PC-9 (cell line): ENCODE measurements around the gene CACNG6. TPM values are rescaled to one million over a fixed set of nuclear protein-coding genes. Genes with fewer than 3 reads are reported as not detected.

ENCODE experiments used
- BruUV-seq: library from RNA; stranded (reverse); fragments of 400-500 nt; replicated peaks from 2 replicates; lab custom pipeline; 2021; lab: Mats Ljungman, UMichigan
- CTCF ChIA-PET: fragments of 300-600 bp; sonication (Branson Sonifier 250); formaldehyde crosslinking; loops from one replicate; lab custom pipeline; 2022; ENCODE audit warnings: antibody characterized with exemption; lab: Charles Lee
- POLR2A ChIA-PET: fragments of 300-600 bp; sonication (Branson Sonifier 250); formaldehyde crosslinking; loops from one replicate; lab custom pipeline; 2022; ENCODE audit warnings: antibody characterized with exemption; ENCODE audit not compliant: unreplicated experiment; lab: Charles Lee
- DNase-seq, 2 experiments: peaks; one replicate each; pipeline versions ENCODE4 v3.0.0 to v3.0.0-alpha.2; 2015 to 2022; ENCODE audit warnings: mixed read lengths in 1 of 2
- H2AFZ ChIP-seq: fragments of 200-600 bp; sonication (generic); 2 replicates; pipeline ENCODE4 v1.8.1; 2017; ENCODE audit warnings: antibody characterized with exemption
- H3F3A ChIP-seq: fragments of 200-600 bp; sonication (generic); 2 replicates; pipeline ENCODE4 v1.8.1; 2017; ENCODE audit warnings: antibody characterized with exemption, mild to moderate bottlenecking, low read depth; ENCODE audit not compliant: insufficient read depth
- H3K27ac ChIP-seq: fragments of 200-600 bp; sonication (generic); 2 replicates; pipeline ENCODE4 v1.6.1; 2016; ENCODE audit warnings: mixed run types
- H3K27me3 ChIP-seq: fragments of 200-600 bp; sonication (generic); 2 replicates; pipeline ENCODE4 v1.6.1; 2016; ENCODE audit warnings: low read depth, mixed run types; ENCODE audit not compliant: insufficient read depth
- H3K36me3 ChIP-seq: fragments of 200-600 bp; sonication (generic); 2 replicates; pipeline ENCODE4 v1.6.1; 2016; ENCODE audit warnings: low read depth, mixed run types
- H3K4me1 ChIP-seq: fragments of 200-600 bp; sonication (generic); replicated peaks from 2 replicates; pipeline ENCODE4 v1.6.1; 2016; ENCODE audit warnings: mixed run types; ENCODE audit not compliant: insufficient read depth
- H3K4me2 ChIP-seq: fragments of 200-600 bp; sonication (generic); 2 replicates; pipeline ENCODE4 v1.6.1; 2017; ENCODE audit warnings: mixed run types
- H3K4me3 ChIP-seq: fragments of 200-600 bp; sonication (generic); 2 replicates; pipeline ENCODE4 v1.6.1; 2016; ENCODE audit warnings: mixed run types
- H3K79me2 ChIP-seq: fragments of 200-600 bp; sonication (generic); 2 replicates; pipeline ENCODE4 v1.6.1; 2017; ENCODE audit warnings: low read depth, mixed run types
- H3K9me2 ChIP-seq: fragments of 200-600 bp; sonication (generic); 2 replicates; pipeline ENCODE4 v1.8.1; 2017; ENCODE audit warnings: mild to moderate bottlenecking; ENCODE audit not compliant: insufficient read depth
- H3K9me3 ChIP-seq: fragments of 200-600 bp; sonication (generic); 2 replicates; pipeline ENCODE4 v1.8.1; 2016; ENCODE audit warnings: low read depth; ENCODE audit not compliant: insufficient read depth
- H4K20me1 ChIP-seq: fragments of 200-600 bp; sonication (generic); 2 replicates; pipeline ENCODE4 v1.8.1; 2017; ENCODE audit not compliant: insufficient read depth
- EZH2 ChIP-seq: fragments of 200-600 bp; sonication (generic); IDR thresholded peaks from 2 replicates; pipeline ENCODE4 v1.8.0; 2017; ENCODE audit warnings: antibody characterized with exemption, low read depth
- intact Hi-C: fragments of 100-400 bp; cut with micrococcal nuclease; formaldehyde crosslinking; loops from one replicate; pipeline ENCODE4 v1.10.0; 2022; ENCODE audit not compliant: unreplicated experiment
- total RNA-seq: library from RNA; stranded (reverse); gene quantifications from 2 replicates; pipeline ENCODE4 v1.2.3, GENCODE V29; 2021
- TF ChIP-seq, protein P1 (sequence below): fragments of 200-600 bp; sonication (generic); conservative IDR thresholded peaks from 2 replicates; pipeline ENCODE4 v1.6.1; 2017; ENCODE audit warnings: mixed run types, antibody characterized with exemption, mild to moderate bottlenecking, moderate library complexity

CACNG6 gene
- total RNA-seq, 1 experiment from 2014 or later, result 11.5 TPM

DNA sequence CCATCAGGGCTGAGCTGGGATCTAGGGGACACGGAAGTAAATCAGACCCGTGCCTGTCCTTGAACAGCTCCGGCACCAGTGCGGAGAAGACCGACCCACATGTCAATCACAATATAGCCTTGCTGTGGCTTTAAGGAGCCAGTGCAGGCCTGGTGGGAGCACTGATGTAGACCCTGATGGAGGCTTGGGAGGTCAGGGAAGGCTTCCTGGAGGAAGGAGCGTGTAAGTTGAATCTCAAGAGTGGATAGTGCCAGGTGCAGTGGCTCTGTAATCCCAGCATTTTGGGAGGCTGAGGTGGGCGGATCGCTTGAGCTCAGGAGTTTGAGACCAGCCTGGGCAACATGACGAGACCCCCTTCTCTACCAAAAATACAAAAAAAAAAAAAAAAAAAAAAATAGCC lies 39.5 kb upstream of the CACNG6 start:
- H3K4me2 ChIP-seq, result no peak overlapping the region
- ChIA-PET POLR2A (no interaction called here), CTCF (interaction anchor here (0.6 kb wide), 1 partner anchor 41 kb away, joined by 5 read pairs; no protein-coding TSS in a partner anchor)
- H2AFZ ChIP-seq, result no peak overlapping the region
- H3K27ac ChIP-seq, result no peak overlapping the region
- no peaks in the 10 kb centered on the region for H4K20me1 ChIP-seq
- peaks cover 11% of the 10 kb centered on the region; the same call in 1 of the 2 replicates for H3F3A ChIP-seq
- H3K27me3 ChIP-seq, result no peaks in the 10 kb centered on the region
- intact Hi-C loops, result no loop called here
- no peaks in the 10 kb centered on the region for H3K9me3 ChIP-seq
- peaks cover under 1% of the 10 kb centered on the region for H3K4me1 ChIP-seq
- TF ChIP-seq, protein P1, sequence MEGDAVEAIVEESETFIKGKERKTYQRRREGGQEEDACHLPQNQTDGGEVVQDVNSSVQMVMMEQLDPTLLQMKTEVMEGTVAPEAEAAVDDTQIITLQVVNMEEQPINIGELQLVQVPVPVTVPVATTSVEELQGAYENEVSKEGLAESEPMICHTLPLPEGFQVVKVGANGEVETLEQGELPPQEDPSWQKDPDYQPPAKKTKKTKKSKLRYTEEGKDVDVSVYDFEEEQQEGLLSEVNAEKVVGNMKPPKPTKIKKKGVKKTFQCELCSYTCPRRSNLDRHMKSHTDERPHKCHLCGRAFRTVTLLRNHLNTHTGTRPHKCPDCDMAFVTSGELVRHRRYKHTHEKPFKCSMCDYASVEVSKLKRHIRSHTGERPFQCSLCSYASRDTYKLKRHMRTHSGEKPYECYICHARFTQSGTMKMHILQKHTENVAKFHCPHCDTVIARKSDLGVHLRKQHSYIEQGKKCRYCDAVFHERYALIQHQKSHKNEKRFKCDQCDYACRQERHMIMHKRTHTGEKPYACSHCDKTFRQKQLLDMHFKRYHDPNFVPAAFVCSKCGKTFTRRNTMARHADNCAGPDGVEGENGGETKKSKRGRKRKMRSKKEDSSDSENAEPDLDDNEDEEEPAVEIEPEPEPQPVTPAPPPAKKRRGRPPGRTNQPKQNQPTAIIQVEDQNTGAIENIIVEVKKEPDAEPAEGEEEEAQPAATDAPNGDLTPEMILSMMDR, result no peak
- TF ChIP-seq EZH2, result no peak
- H3K36me3 ChIP-seq, result no peaks in the 10 kb centered on the region
- BruUV-seq, result no TSS peak
- no peaks in the 10 kb centered on the region for H3K9me2 ChIP-seq
- no peak overlapping the region for H3K4me3 ChIP-seq
- DNase-seq, result no peak
- no peaks in the 10 kb centered on the region for H3K79me2 ChIP-seq

DNA sequence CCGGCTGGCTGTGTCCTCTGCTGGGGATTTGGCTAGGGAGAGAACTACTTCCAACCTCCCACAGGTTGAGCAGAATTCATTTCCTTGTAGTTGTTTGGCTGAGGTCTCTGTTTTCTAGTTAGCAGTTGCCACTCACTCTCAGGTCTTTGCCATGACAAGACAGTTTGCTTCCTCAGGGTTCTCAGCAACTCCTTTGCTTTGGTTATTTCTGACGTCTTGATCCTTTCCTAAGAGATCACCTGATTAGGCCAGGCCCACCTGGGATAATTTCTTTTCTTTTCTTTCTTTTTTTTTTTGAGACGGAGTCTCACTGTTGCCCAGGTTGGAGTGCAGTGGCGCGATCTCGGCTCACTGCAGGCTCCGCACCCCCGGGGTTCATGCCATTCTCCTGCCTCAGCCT lies 38.1 kb upstream of the CACNG6 start:
- no peak overlapping the region for H3K27ac ChIP-seq
- H3K36me3 ChIP-seq, result no peaks in the 10 kb centered on the region
- no TSS peak for BruUV-seq
- H3K9me2 ChIP-seq, result no peaks in the 10 kb centered on the region
- peaks cover 22% of the 10 kb centered on the region; the same call in 1 of the 2 replicates for H3F3A ChIP-seq
- no peaks in the 10 kb centered on the region for H3K27me3 ChIP-seq
- no peak overlapping the region for H3K4me3 ChIP-seq
- no peaks in the 10 kb centered on the region for H4K20me1 ChIP-seq
- H3K79me2 ChIP-seq, result no peaks in the 10 kb centered on the region
- no peak overlapping the region for H3K4me2 ChIP-seq
- peaks cover 13% of the 10 kb centered on the region for H3K4me1 ChIP-seq
- intact Hi-C loops, result no loop called here
- ChIA-PET CTCF (no interaction called here), POLR2A (no interaction called here)
- DNase-seq, result no peak
- H2AFZ ChIP-seq, result no peak overlapping the region
- H3K9me3 ChIP-seq, result no peaks in the 10 kb centered on the region
- TF ChIP-seq, protein P1, result no peak
- TF ChIP-seq EZH2, result no peak

DNA sequence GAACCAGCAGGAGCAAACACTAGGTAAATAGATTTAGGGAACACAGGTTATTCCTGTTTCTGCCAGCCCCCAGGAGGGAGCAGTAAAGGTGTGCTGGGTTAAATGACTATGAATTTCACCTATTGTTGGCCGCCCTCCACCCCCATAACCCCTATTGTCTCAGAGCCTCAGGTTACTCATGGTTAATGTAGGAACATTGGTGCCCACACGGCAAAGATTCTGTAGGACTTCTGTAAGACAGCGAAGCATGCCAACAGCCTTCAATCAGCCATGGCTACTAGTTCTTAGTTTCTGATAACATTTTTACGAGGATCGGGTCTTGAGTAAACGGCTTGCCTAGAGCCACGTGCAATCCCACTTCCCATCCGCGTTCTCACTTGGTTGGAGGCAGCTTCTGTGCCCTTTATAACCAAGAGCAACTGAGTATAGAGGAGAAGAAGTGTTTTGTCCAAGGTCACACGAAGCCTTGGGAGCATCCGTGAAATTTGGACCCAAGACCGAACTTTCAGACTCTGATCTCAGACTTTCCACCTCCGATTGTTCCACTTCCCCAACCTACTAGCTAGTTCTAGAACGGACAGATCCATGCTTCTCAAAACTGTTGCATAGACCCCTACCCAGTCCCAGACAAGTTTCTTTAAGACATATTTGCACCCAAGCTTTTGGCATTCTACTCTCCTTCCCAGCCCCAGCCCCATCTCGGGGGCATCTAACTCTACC lies 33.8 kb upstream of the CACNG6 start:
- TF ChIP-seq, protein P1, result no peak
- no peak for TF ChIP-seq EZH2
- DNase-seq, result peak in 1 of 2 experiments; percentile 67
- BruUV-seq, result no TSS peak
- Histone ChIP-seq H3K36me3 (no peaks in the 10 kb centered on the region), H3K4me3 (no peak overlapping the region), H3K4me1 (peaks cover 13% of the 10 kb centered on the region), H3K9me3 (no peaks in the 10 kb centered on the region), H3K4me2 (peak overlapping the region; percentile 46), H3K9me2 (no peaks in the 10 kb centered on the region), H3K27ac (no peak overlapping the region), H3F3A (peaks cover 22% of the 10 kb centered on the region; the same call in 1 of the 2 replicates), H2AFZ (no peak overlapping the region), H3K79me2 (no peaks in the 10 kb centered on the region), H3K27me3 (peaks cover 7% of the 10 kb centered on the region; the same call in 1 of the 2 replicates), H4K20me1 (no peaks in the 10 kb centered on the region)
- intact Hi-C loops, result no loop called here
- ChIA-PET POLR2A (no interaction called here), CTCF (no interaction called here)
